Left lung (tissue), 10 donors: ENCODE measurements around the gene LPO. TPM values are rescaled to one million over a fixed set of nuclear protein-coding genes. Genes with fewer than 3 reads are reported as not detected.

Experiments used
- ATAC-seq: fragments of 200-7000 bp; cut with Tn5 transposase; one replicate; pipeline ENCODE4 v1.9.1; 2020; ENCODE audit warnings: moderate library complexity
- DNase-seq, 4 donors: peaks; one replicate each; pipeline ENCODE4 v3.0.0-alpha.2; 2013 to 2020
- H3K27ac ChIP-seq, 2 donors: fragments of 200-600 bp; sonication (generic) in 1 of 2; one replicate each; pipeline versions ENCODE4 v1.5.0 to v1.8.0; 2020 to 2021
- H3K27me3 ChIP-seq, 2 donors: fragments of 200-600 bp; sonication (generic) in 1 of 2; one replicate each; pipeline versions ENCODE4 v1.5.0 to v1.8.0; 2020 to 2021
- H3K36me3 ChIP-seq, 2 donors: fragments of 200-600 bp; sonication (generic) in 1 of 2; one replicate each; pipeline versions ENCODE4 v1.5.0 to v1.8.0; 2020 to 2021
- H3K4me1 ChIP-seq, 2 donors: fragments of 200-600 bp; one replicate each; pipeline ENCODE4 v1.8.0; 2021
- H3K4me3 ChIP-seq, 2 donors: fragments of 200-600 bp; sonication (generic) in 1 of 2; one replicate each; pipeline versions ENCODE4 v1.5.0 to v1.8.0; 2020 to 2021; ENCODE audit warnings: mild to moderate bottlenecking in 1 of 2
- H3K9me3 ChIP-seq, 2 donors: fragments of 200-600 bp; sonication (generic) in 1 of 2; one replicate each; pipeline versions ENCODE4 v1.5.0 to v1.8.0; 2020 to 2021
- intact Hi-C, 2 donors: fragments of 100-400 bp; cut with DNase I; formaldehyde crosslinking; loops; one replicate each; pipeline versions ENCODE4 v1.11.2 to v1.14.2; 2022
- polyA plus RNA-seq, 6 donors: library from polyadenylated mRNA; unstranded; fragments of 120-200 nt; gene quantifications; one replicate each; pipeline ENCODE4 v1.2.1, GENCODE V29; 2013; ENCODE audit not compliant: insufficient read length in 6 of 6
- total RNA-seq, 2 donors: library from RNA; stranded (reverse); fragmentation: NEBNext Ultra II Directional; extraction: Animal tissue kit (Norgen Biotek cat#: 25700); gene quantifications; one replicate each; pipeline ENCODE4 v1.2.1, GENCODE V29; 2021
- TF ChIP-seq, protein P1 (sequence below), 2 donors: fragments of 200-600 bp; sonication (generic) in 1 of 2; IDR thresholded peaks; one replicate each; pipeline versions ENCODE4 v1.5.0 to v1.8.0; 2021; ENCODE audit warnings: antibody characterized with exemption in 2 of 2
- donor health status: DM: no; HTN: yes; CAD: no.
- donor health status: DM: no; HTN: no; CAD: no.

LPO gene
- total and polyA plus RNA-seq, 8 donors = 0.10 to 0.24 (median 0.14) TPM; not detected in 1

GRCh38 chr17:58263773-58264172, 25.4 kb downstream of the LPO start:
- H3K27me3 ChIP-seq = peaks cover 12 to 83% of the 10 kb centered on the region in 2 donors
- H3K4me3 ChIP-seq = no peak overlapping the region

GRCh38 chr17:58264407-58265103, 26.2 kb downstream of the LPO start:
- intact Hi-C loops = no loop called here
- Histone ChIP-seq H3K4me3 (no peak overlapping the region), H3K9me3 (no peaks in the 10 kb centered on the region), H3K36me3 (no peaks in the 10 kb centered on the region), H3K4me1 (no peaks in the 10 kb centered on the region), H3K27me3 (peaks cover 12 to 79% of the 10 kb centered on the region in 2 donors), H3K27ac (no peak overlapping the region)
- ATAC-seq (no peak), DNase-seq (no peak)
- TF ChIP-seq, protein P1, sequence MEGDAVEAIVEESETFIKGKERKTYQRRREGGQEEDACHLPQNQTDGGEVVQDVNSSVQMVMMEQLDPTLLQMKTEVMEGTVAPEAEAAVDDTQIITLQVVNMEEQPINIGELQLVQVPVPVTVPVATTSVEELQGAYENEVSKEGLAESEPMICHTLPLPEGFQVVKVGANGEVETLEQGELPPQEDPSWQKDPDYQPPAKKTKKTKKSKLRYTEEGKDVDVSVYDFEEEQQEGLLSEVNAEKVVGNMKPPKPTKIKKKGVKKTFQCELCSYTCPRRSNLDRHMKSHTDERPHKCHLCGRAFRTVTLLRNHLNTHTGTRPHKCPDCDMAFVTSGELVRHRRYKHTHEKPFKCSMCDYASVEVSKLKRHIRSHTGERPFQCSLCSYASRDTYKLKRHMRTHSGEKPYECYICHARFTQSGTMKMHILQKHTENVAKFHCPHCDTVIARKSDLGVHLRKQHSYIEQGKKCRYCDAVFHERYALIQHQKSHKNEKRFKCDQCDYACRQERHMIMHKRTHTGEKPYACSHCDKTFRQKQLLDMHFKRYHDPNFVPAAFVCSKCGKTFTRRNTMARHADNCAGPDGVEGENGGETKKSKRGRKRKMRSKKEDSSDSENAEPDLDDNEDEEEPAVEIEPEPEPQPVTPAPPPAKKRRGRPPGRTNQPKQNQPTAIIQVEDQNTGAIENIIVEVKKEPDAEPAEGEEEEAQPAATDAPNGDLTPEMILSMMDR (IDR thresholded peaks at IDR 0.05) = no peak

More at GRCh38 chr17:58263773-58264172, 25.4 kb downstream of the LPO start:
- TF ChIP-seq, protein P1 (IDR thresholded peaks at IDR 0.05) = no peak
- intact Hi-C loops = no loop called here
- no peaks in the 10 kb centered on the region for H3K9me3 ChIP-seq
- no peaks in the 10 kb centered on the region for H3K36me3 ChIP-seq
- H3K4me1 ChIP-seq = no peaks in the 10 kb centered on the region
- no peak overlapping the region for H3K27ac ChIP-seq
- ATAC-seq = no peak
- no peak for DNase-seq

GRCh38 chr17:58265271-58265670, 26.9 kb downstream of the LPO start:
- intact Hi-C loops = no loop called here
- Histone ChIP-seq H3K27ac (no peak overlapping the region), H3K27me3 (peaks cover 7 to 72% of the 10 kb centered on the region in 2 donors), H3K9me3 (no peaks in the 10 kb centered on the region), H3K4me3 (no peak overlapping the region), H3K36me3 (no peaks in the 10 kb centered on the region), H3K4me1 (no peaks in the 10 kb centered on the region)
- DNase-seq (no peak), ATAC-seq (no peak)
- TF ChIP-seq, protein P1 (IDR thresholded peaks at IDR 0.05) = no peak

GRCh38 chr17:58265902-58266875, 27.8 kb downstream of the LPO start:
- ATAC-seq = no peak
- no peaks in the 10 kb centered on the region for H3K4me1 ChIP-seq
- TF ChIP-seq, protein P1 (IDR thresholded peaks at IDR 0.05) = no peak
- no peak overlapping the region for H3K27ac ChIP-seq
- no peaks in the 10 kb centered on the region for H3K9me3 ChIP-seq
- H3K36me3 ChIP-seq = no peaks in the 10 kb centered on the region
- no peak overlapping the region for H3K4me3 ChIP-seq
- DNase-seq = no peak
- H3K27me3 ChIP-seq = peaks cover 6 to 63% of the 10 kb centered on the region in 2 donors
- intact Hi-C loops = no loop called here
